ENCODE results near the gene CTSW.
A peak's percentile ranks its signal among the peaks of the same experiment; 100 is the strongest.

CTSW gene

DNA sequence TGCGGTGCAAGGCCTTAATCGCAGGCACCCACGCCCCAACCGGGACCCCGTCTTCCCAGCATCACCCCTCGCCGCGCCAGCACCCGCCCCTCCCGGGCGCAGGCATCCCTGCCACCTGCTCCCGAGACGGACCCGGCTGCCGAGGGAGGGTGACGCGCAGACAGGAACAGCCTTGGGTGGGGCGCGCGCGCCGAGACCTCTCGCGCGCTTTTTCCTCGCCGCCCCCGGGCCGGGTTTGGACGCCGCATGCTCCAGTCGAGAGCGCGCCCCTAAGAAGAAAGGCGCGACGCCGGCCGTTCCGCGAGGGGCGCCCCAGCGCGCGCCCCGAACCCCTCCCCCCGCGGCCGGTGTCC, 22.2 kb upstream of the CTSW start:
- peak overlapping the region; percentile 91 for H3K4me3 ChIP-seq (ENCODE audit: low read depth, low read length)
- TF ChIP-seq, protein P1, sequence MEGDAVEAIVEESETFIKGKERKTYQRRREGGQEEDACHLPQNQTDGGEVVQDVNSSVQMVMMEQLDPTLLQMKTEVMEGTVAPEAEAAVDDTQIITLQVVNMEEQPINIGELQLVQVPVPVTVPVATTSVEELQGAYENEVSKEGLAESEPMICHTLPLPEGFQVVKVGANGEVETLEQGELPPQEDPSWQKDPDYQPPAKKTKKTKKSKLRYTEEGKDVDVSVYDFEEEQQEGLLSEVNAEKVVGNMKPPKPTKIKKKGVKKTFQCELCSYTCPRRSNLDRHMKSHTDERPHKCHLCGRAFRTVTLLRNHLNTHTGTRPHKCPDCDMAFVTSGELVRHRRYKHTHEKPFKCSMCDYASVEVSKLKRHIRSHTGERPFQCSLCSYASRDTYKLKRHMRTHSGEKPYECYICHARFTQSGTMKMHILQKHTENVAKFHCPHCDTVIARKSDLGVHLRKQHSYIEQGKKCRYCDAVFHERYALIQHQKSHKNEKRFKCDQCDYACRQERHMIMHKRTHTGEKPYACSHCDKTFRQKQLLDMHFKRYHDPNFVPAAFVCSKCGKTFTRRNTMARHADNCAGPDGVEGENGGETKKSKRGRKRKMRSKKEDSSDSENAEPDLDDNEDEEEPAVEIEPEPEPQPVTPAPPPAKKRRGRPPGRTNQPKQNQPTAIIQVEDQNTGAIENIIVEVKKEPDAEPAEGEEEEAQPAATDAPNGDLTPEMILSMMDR (IDR thresholded peaks at IDR 0.05; ENCODE audit: low read depth, low read length) = no peak

DNA sequence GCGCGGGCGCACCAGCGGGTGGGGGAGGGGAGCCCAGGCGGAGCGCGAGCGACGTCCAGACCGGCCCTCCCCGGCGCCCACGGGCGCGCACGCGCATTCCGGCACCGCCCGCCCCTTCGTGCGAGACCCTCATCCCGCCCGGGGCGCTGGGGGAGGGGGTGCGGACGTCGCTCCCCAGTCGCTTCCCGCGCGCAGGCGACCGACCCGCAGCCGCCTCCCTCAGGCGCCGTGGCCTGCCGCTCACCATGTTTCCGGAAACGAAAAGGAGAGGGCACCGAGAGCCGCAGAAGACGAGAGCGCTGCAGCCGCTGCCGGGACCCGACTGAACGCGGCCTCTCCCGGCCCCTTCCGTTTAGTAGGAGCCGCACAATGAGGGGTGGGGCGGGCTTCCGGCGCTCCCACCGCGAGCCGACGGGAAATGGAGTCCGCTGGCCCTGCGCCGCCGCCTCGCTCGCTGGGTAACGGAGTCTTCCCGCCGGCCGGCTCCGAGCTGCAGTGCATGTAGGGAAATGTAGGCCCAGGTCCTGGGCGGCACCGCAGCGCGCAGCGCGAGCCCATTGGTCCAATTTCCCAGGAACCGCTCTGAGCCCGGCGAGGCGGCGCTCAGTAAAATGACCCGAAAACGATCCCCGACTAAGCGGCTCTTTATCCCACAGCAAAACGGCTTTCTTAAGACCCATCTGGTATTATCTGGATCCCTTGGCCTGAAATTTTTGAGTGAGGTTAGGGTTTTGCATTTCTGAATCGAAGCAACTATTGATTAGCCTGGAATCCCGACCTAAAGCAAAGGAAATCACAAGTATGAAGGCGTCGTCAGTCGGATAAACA, 21.6 kb upstream of the CTSW start, which contains the start of gene CFL1:
Gene CFL1, minus strand, starts transcription at position 328 of the 828 bp plus-strand sequence. Its CDS starts 81 bp downstream, at position 247.
- peak within 1 kb of the TSS; percentile 91 for H3K4me3 ChIP-seq (ENCODE audit: low read depth, low read length)
- TF ChIP-seq, protein P1 (IDR thresholded peaks at IDR 0.05; ENCODE audit: low read depth, low read length) = no peak

DNA sequence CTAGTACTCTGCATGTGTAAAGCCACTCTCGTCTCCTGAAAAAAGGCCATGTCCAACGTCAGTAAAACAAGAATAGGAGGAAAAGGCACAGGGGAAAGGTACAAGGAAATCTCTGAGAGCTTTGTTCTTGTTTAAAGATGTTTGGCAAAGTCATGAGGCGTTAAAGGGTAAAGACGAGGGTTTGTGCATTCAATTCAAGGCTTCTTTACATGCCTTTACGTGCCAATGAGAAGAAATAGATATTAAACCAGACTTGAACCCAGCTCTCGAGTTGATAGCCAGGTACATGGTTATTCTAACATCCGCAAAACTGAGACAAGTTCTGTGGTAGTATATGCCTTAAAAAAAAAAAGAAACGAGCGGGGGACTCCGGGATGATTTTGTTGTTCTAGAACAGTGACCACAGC, 21.0 kb upstream of the CTSW start:
- peak overlapping the region; percentile 91 for H3K4me3 ChIP-seq (ENCODE audit: low read depth, low read length)
- TF ChIP-seq, protein P1 (IDR thresholded peaks at IDR 0.05; ENCODE audit: low read depth, low read length) = no peak

DNA sequence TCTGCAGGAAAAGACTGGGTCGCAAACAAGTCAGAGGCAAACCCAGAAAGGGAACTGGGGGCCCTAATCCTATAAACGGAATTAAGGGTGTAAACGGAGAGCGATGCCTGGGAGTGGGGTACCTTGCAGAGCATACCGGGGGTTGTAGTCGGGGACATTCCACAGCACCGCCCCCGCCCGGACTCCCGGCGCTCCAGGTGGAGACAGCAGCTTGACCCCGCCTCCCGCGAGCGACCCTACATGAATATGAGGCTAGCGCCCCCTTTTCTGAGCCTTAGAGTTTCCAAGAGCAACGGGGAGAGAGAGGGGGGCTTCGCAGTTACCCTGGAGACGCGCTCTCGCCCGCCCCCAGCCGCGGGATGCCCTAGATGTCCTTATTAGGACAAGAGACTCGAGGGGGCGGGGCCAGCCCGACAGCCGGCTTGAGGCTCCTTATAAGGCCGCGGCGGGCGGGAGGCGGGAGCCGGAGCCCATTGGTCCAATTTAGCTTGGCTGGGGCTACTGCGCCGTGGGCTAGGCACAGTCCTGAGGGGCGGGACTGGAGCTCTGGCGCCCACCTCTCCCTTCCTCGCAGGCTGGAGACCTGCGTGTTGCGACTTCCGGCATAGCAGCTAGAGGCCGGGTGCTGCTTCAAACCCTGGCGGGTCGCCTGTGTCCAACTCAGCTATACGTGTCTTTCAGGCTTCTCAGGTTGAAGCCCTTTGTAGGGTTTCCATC, 20.4 kb upstream of the CTSW start:
- TF ChIP-seq, protein P1 (IDR thresholded peaks at IDR 0.05; ENCODE audit: low read depth, low read length) = no peak

DNA sequence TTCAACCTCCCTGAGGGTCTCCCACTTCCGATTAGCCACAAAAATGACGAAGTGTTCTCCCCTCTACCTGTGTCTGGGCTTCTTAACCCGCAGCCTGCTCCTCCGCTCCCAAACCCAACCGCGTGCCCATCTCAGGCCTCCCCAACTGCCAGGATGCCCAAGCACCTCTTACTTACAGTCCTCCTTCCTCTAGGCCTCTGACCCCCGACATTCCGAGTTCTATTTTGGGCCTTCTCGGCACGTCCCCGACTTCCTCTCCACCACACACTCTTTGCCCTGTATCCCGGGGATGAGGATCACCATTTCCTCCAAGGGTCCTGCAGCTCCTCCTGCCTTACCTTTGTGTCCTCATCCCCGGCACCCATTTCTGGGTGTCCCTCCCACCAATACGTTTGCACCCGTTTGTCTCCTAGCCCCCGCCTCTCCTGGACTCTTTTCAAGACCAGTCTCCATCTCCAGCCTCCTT, 19.8 kb upstream of the CTSW start:
- TF ChIP-seq, protein P1 (IDR thresholded peaks at IDR 0.05; ENCODE audit: low read depth, low read length) = no peak

More for the DNA sequence above, 20.4 kb upstream of the CTSW start:
- peak overlapping the region; percentile 91 for H3K4me3 ChIP-seq (ENCODE audit: low read depth, low read length)

DNA sequence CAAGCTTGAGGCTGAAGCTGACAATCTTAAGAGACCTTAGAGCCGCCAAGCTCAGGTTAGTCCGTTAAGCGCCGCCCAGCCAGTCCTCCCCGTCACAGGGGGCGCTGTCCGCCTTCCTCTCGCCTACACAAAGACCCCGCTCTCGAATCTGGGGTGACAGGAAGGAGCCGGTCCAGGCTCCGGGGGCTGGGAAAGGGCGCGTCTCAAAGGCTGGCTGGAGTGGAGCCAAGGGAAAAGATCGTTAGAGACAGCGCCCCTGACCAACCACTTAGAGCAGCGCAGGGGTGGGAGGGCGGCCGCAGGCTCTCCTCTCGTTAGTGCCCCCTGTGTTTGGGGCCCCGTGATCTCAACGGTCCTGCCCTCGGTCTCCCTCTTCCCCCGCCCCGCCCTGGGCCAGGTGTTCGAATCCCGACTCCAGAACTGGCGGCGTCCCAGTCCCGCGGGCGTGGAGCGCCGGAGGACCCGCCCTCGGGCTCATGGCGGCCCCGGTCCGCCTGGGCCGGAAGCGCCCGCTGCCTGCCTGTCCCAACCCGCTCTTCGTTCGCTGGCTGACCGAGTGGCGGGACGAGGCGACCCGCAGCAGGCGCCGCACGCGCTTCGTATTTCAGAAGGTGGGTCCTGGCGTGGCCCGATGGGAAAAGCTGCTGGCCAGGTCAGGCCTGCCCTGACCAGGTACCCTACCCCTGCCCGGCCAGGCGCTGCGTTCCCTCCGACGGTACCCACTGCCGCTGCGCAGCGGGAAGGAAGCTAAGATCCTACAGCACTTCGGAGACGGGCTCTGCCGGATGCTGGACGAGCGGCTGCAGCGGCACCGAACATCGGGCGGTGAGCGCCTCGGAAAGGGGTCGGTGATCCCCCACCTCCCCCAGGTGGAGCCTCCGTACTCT, 19.1 kb upstream of the CTSW start, which contains the start of gene MUS81:
Gene MUS81, plus strand, starts transcription at position 156 of the 887 bp plus-strand sequence. Its CDS starts 321 bp downstream, at position 477.
- peak within 1 kb of the TSS; percentile 91 for H3K4me3 ChIP-seq (ENCODE audit: low read depth, low read length)
- TF ChIP-seq, protein P1 (IDR thresholded peaks at IDR 0.05; ENCODE audit: low read depth, low read length) = peak; percentile 73

More for the DNA sequence above, 19.8 kb upstream of the CTSW start:
- peak overlapping the region; percentile 91 for H3K4me3 ChIP-seq (ENCODE audit: low read depth, low read length)

Data from WI38 (cell line).